SJCRH30 (cell line): Measurements from ENCODE around the gene NEO1. TPM values are rescaled to one million over a fixed set of nuclear protein-coding genes. Genes with fewer than 3 reads are reported as not detected.
"Not testable (repeated sequence)": the region's sequence is repeated elsewhere in the genome, so short reads cannot be mapped to it uniquely, and the experiment has no call there.

Source experiments
- DNase-seq, 2 experiments: peaks; one replicate each; pipeline ENCODE4 v3.0.0-alpha.2; 2015 to 2020
- H3K27ac ChIP-seq: fragments of 250-450 bp; sonication (Bioruptor Pico); 2 replicates; pipeline ENCODE4 v1.5.1; 2020; ENCODE audit warnings: mild to moderate bottlenecking, moderate library complexity
- H3K27me3 ChIP-seq: fragments of 250-450 bp; sonication (Bioruptor Pico); 2 replicates; pipeline ENCODE4 v1.5.1; 2020; ENCODE audit warnings: mild to moderate bottlenecking, moderate library complexity
- H3K36me3 ChIP-seq: fragments of 250-450 bp; sonication (Bioruptor Pico); 2 replicates; pipeline ENCODE4 v1.5.1; 2020; ENCODE audit warnings: mild to moderate bottlenecking, moderate library complexity
- H3K4me1 ChIP-seq: fragments of 250-450 bp; sonication (Bioruptor Pico); 2 replicates; pipeline ENCODE4 v1.5.1; 2020; ENCODE audit warnings: mild to moderate bottlenecking, moderate library complexity
- H3K4me3 ChIP-seq: fragments of 250-450 bp; sonication (Bioruptor Pico); 2 replicates; pipeline ENCODE4 v1.5.1; 2020; ENCODE audit warnings: mild to moderate bottlenecking, moderate library complexity
- H3K9me3 ChIP-seq: fragments of 250-450 bp; sonication (Bioruptor Pico); replicated peaks from 2 replicates; pipeline ENCODE4 v1.5.1; 2020; ENCODE audit warnings: mild to moderate bottlenecking, moderate library complexity
- total RNA-seq: library from RNA; depleted of rRNA; stranded (reverse); fragments of >200 nt; shearing (Covaris generic); gene quantifications from 2 replicates; pipeline ENCODE4 v1.2.3, GENCODE V29; 2014

NEO1 gene
- total RNA-seq, 1 experiment from 2014 or later, result 15.1 TPM

- Histone ChIP-seq H3K4me1 (no peaks in the 10 kb centered on the region), H3K4me3 (no peak overlapping the region), H3K27ac (no peak overlapping the region), H3K9me3 (peaks cover 5% of the 10 kb centered on the region; the same call in 1 of the 2 replicates), H3K36me3 (no peaks in the 10 kb centered on the region), H3K27me3 (no peaks in the 10 kb centered on the region)
- no peak for DNase-seq
Measured at GRCh38 chr15:73165435-73165834, 113.2 kb downstream of the NEO1 start.

GRCh38 chr15:73165844-73166243 is 113.6 kb downstream of the NEO1 start:
- Histone ChIP-seq H3K4me1 (no peaks in the 10 kb centered on the region), H3K27me3 (no peaks in the 10 kb centered on the region), H3K9me3 (peaks cover 5% of the 10 kb centered on the region; the same call in 1 of the 2 replicates), H3K4me3 (no peak overlapping the region), H3K36me3 (no peaks in the 10 kb centered on the region), H3K27ac (no peak overlapping the region)
- no peak for DNase-seq

- H3K36me3 ChIP-seq, DNase-seq, H3K4me3 ChIP-seq, H3K9me3 ChIP-seq, H3K27me3 ChIP-seq, H3K27ac ChIP-seq, H3K4me1 ChIP-seq: not testable (repeated sequence)
Measured at GRCh38 chr15:73166711-73167110, 114.4 kb downstream of the NEO1 start.

GRCh38 chr15:73168487-73168886 is 116.2 kb downstream of the NEO1 start:
- DNase-seq, result no peak
- Histone ChIP-seq H3K4me3 (no peak overlapping the region), H3K27me3 (no peaks in the 10 kb centered on the region), H3K27ac (no peak overlapping the region), H3K4me1 (no peaks in the 10 kb centered on the region), H3K9me3 (peaks cover 5% of the 10 kb centered on the region; the same call in 1 of the 2 replicates), H3K36me3 (no peaks in the 10 kb centered on the region)

GRCh38 chr15:73171711-73172110 is 119.4 kb downstream of the NEO1 start:
- H3K27me3 ChIP-seq, result no peaks in the 10 kb centered on the region
- H3K27ac ChIP-seq, result no peak overlapping the region
- no peaks in the 10 kb centered on the region for H3K9me3 ChIP-seq
- DNase-seq, result no peak
- H3K4me3 ChIP-seq, result no peak overlapping the region
- H3K36me3 ChIP-seq, result no peaks in the 10 kb centered on the region; the same call in 1 of the 2 replicates
- H3K4me1 ChIP-seq, result no peaks in the 10 kb centered on the region

GRCh38 chr15:73172508-73172907 is 120.2 kb downstream of the NEO1 start:
- H3K4me1 ChIP-seq, result no peaks in the 10 kb centered on the region
- H3K27me3 ChIP-seq, result no peaks in the 10 kb centered on the region
- H3K9me3 ChIP-seq, result no peaks in the 10 kb centered on the region
- H3K36me3 ChIP-seq, result no peaks in the 10 kb centered on the region; the same call in 1 of the 2 replicates
- H3K27ac ChIP-seq, result no peak overlapping the region
- H3K4me3 ChIP-seq, result no peak overlapping the region
- DNase-seq, result no peak

GRCh38 chr15:73174171-73174570 is 121.9 kb downstream of the NEO1 start:
- H3K4me3 ChIP-seq, result no peak overlapping the region
- H3K9me3 ChIP-seq, result no peaks in the 10 kb centered on the region
- H3K4me1 ChIP-seq, result no peaks in the 10 kb centered on the region
- peak in 1 of 2 experiments; percentile 7 for DNase-seq
- no peaks in the 10 kb centered on the region; the same call in 1 of the 2 replicates for H3K36me3 ChIP-seq
- H3K27ac ChIP-seq, result no peak overlapping the region
- no peaks in the 10 kb centered on the region for H3K27me3 ChIP-seq

- Histone ChIP-seq H3K4me1 (no peaks in the 10 kb centered on the region), H3K36me3 (no peaks in the 10 kb centered on the region; the same call in 1 of the 2 replicates), H3K27me3 (no peaks in the 10 kb centered on the region), H3K9me3 (no peaks in the 10 kb centered on the region), H3K4me3 (no peak overlapping the region), H3K27ac (no peak overlapping the region)
- no peak for DNase-seq
Measured at GRCh38 chr15:73175382-73175781, 123.1 kb downstream of the NEO1 start.

- peak in 1 of 2 experiments; percentile 2 for DNase-seq
- H3K4me1 ChIP-seq, result no peaks in the 10 kb centered on the region
- H3K36me3 ChIP-seq, result no peaks in the 10 kb centered on the region; the same call in 1 of the 2 replicates
- no peak overlapping the region for H3K27ac ChIP-seq
- H3K27me3 ChIP-seq, result no peaks in the 10 kb centered on the region
- no peak overlapping the region for H3K4me3 ChIP-seq
- H3K9me3 ChIP-seq, result no peaks in the 10 kb centered on the region
Measured at GRCh38 chr15:73176598-73176997, 124.3 kb downstream of the NEO1 start.

GRCh38 chr15:73183071-73183470 is 130.8 kb downstream of the NEO1 start:
- Histone ChIP-seq H3K9me3 (no peaks in the 10 kb centered on the region; the same call in 1 of the 2 replicates), H3K4me1 (no peaks in the 10 kb centered on the region), H3K4me3 (no peak overlapping the region), H3K36me3 (no peaks in the 10 kb centered on the region), H3K27me3 (no peaks in the 10 kb centered on the region), H3K27ac (no peak overlapping the region)
- no peak for DNase-seq

- Histone ChIP-seq H3K9me3 (no peaks in the 10 kb centered on the region), H3K36me3 (no peaks in the 10 kb centered on the region), H3K27ac (no peak overlapping the region), H3K4me3 (no peak overlapping the region), H3K27me3 (no peaks in the 10 kb centered on the region), H3K4me1 (no peaks in the 10 kb centered on the region)
- no peak for DNase-seq
Measured at GRCh38 chr15:73190189-73190601, 137.9 kb downstream of the NEO1 start.

- Histone ChIP-seq H3K4me3 (no peak overlapping the region), H3K4me1 (no peaks in the 10 kb centered on the region), H3K27ac (no peak overlapping the region), H3K9me3 (no peaks in the 10 kb centered on the region), H3K36me3 (no peaks in the 10 kb centered on the region), H3K27me3 (no peaks in the 10 kb centered on the region)
- no peak for DNase-seq
Measured at GRCh38 chr15:73195166-73195565, 142.9 kb downstream of the NEO1 start.

GRCh38 chr15:73196113-73196512 is 143.8 kb downstream of the NEO1 start:
- Histone ChIP-seq H3K9me3 (no peaks in the 10 kb centered on the region), H3K4me3 (no peak overlapping the region), H3K27me3 (no peaks in the 10 kb centered on the region), H3K4me1 (no peaks in the 10 kb centered on the region), H3K36me3 (no peaks in the 10 kb centered on the region), H3K27ac (no peak overlapping the region)
- DNase-seq, result no peak

- H3K4me1 ChIP-seq, result no peaks in the 10 kb centered on the region
- H3K27me3 ChIP-seq, result no peaks in the 10 kb centered on the region
- DNase-seq, result no peak
- H3K9me3 ChIP-seq, result no peaks in the 10 kb centered on the region
- no peaks in the 10 kb centered on the region for H3K36me3 ChIP-seq
- no peak overlapping the region for H3K27ac ChIP-seq
- H3K4me3 ChIP-seq, result no peak overlapping the region
Measured at GRCh38 chr15:73200339-73200738, 148.1 kb downstream of the NEO1 start.

- H3K9me3 ChIP-seq, result no peaks in the 10 kb centered on the region
- no peak overlapping the region for H3K27ac ChIP-seq
- H3K36me3 ChIP-seq, result no peaks in the 10 kb centered on the region
Measured at GRCh38 chr15:73210630-73211029, 158.4 kb downstream of the NEO1 start.

GRCh38 chr15:73212424-73212823 is 160.2 kb downstream of the NEO1 start:
- no peaks in the 10 kb centered on the region for H3K9me3 ChIP-seq
- H3K27me3 ChIP-seq, result no peaks in the 10 kb centered on the region
- H3K4me3 ChIP-seq, result no peak overlapping the region
- DNase-seq, result no peak
- H3K4me1 ChIP-seq, result no peaks in the 10 kb centered on the region
- no peaks in the 10 kb centered on the region for H3K36me3 ChIP-seq
- no peak overlapping the region for H3K27ac ChIP-seq

More at GRCh38 chr15:73210630-73211029, 158.4 kb downstream of the NEO1 start:
- Histone ChIP-seq H3K4me3 (no peak overlapping the region), H3K4me1 (no peaks in the 10 kb centered on the region), H3K27me3 (no peaks in the 10 kb centered on the region)
- no peak for DNase-seq
